ENCODE measurements around the gene ANXA10.

ANXA10 gene

GRCh38 chr4:168057412-168057811, 34.9 kb upstream of the ANXA10 start:
- Histone ChIP-seq H4K8ac (ENCODE audit: low read length) (no peak overlapping the region), H3K18ac (ENCODE audit: low read depth in 1 of 2, low read length in 2 of 2) (no peak overlapping the region), H2BK5ac (ENCODE audit: low read depth, low read length, poor library complexity, severe bottlenecking) (no peak overlapping the region), H3K4me3 (ENCODE audit: insufficient read depth in 1 of 2, low read depth in 1 of 2, low read length in 2 of 2) (no peak overlapping the region), H2AK5ac (ENCODE audit: low read length, severe bottlenecking) (no peak overlapping the region), H3K23ac (ENCODE audit: low read length in 2 of 2) (no peak overlapping the region), H3K9me3 (ENCODE audit: control insufficient read depth, low read length) (no peaks in the 10 kb centered on the region), H3K79me1 (replicated peaks; ENCODE audit: low read length, poor library complexity, severe bottlenecking) (no peaks in the 10 kb centered on the region), H3K4me2 (ENCODE audit: low read length, poor library complexity, severe bottlenecking) (no peak overlapping the region), H3K27me3 (ENCODE audit: control insufficient read depth in 1 of 2, insufficient read depth in 1 of 2, low read length in 2 of 2) (no peaks in the 10 kb centered on the region), H2BK12ac (ENCODE audit: low read length in 2 of 2) (no peak overlapping the region), H3K27ac (ENCODE audit: low read length, poor library complexity, severe bottlenecking) (no peak overlapping the region), H3K14ac (ENCODE audit: low read length in 2 of 2) (no peak overlapping the region), H3K9ac (ENCODE audit: low read length) (no peak overlapping the region), H3K36me3 (ENCODE audit: control insufficient read depth in 1 of 2, insufficient read depth in 2 of 2, low read depth in 1 of 2, low read length in 2 of 2) (no peaks in the 10 kb centered on the region), H3K4me1 (ENCODE audit: control insufficient read depth, insufficient read depth, low read depth, low read length) (no peaks in the 10 kb centered on the region), H3K4ac (ENCODE audit: low read depth in 1 of 2, low read length in 2 of 2) (no peak overlapping the region), H4K91ac (ENCODE audit: low read length) (no peak overlapping the region), H2BK120ac (ENCODE audit: low read depth, low read length) (no peak overlapping the region), H2AFZ (ENCODE audit: low read depth, low read length) (no peak overlapping the region), H2BK15ac (ENCODE audit: low read depth, poor library complexity, severe bottlenecking) (no peak overlapping the region)
- no peak for DNase-seq
- 92% methylated on average over 3 of the region's 3 CpGs for WGBS

- Histone ChIP-seq H2BK120ac (ENCODE audit: low read depth, low read length) (no peak overlapping the region), H3K27me3 (ENCODE audit: control insufficient read depth in 1 of 2, insufficient read depth in 1 of 2, low read length in 2 of 2) (no peaks in the 10 kb centered on the region), H3K4ac (ENCODE audit: low read depth in 1 of 2, low read length in 2 of 2) (no peak overlapping the region), H4K8ac (ENCODE audit: low read length) (no peak overlapping the region), H3K14ac (ENCODE audit: low read length in 2 of 2) (no peak overlapping the region), H3K27ac (ENCODE audit: low read length, poor library complexity, severe bottlenecking) (no peak overlapping the region), H3K9me3 (ENCODE audit: control insufficient read depth, low read length) (no peaks in the 10 kb centered on the region), H3K4me3 (ENCODE audit: insufficient read depth in 1 of 2, low read depth in 1 of 2, low read length in 2 of 2) (no peak overlapping the region), H2AK5ac (ENCODE audit: low read length, severe bottlenecking) (no peak overlapping the region), H3K23ac (ENCODE audit: low read length in 2 of 2) (no peak overlapping the region), H3K36me3 (ENCODE audit: control insufficient read depth in 1 of 2, insufficient read depth in 2 of 2, low read depth in 1 of 2, low read length in 2 of 2) (no peaks in the 10 kb centered on the region), H4K91ac (ENCODE audit: low read length) (no peak overlapping the region), H2AFZ (ENCODE audit: low read depth, low read length) (no peak overlapping the region), H3K4me1 (ENCODE audit: control insufficient read depth, insufficient read depth, low read depth, low read length) (no peaks in the 10 kb centered on the region), H3K9ac (ENCODE audit: low read length) (no peak overlapping the region), H3K18ac (ENCODE audit: low read depth in 1 of 2, low read length in 2 of 2) (no peak overlapping the region), H3K4me2 (ENCODE audit: low read length, poor library complexity, severe bottlenecking) (no peak overlapping the region), H3K79me1 (replicated peaks; ENCODE audit: low read length, poor library complexity, severe bottlenecking) (no peaks in the 10 kb centered on the region), H2BK5ac (ENCODE audit: low read depth, low read length, poor library complexity, severe bottlenecking) (no peak overlapping the region), H2BK12ac (ENCODE audit: low read length in 2 of 2) (no peak overlapping the region), H2BK15ac (ENCODE audit: low read depth, poor library complexity, severe bottlenecking) (no peak overlapping the region)
- no peak for DNase-seq
- 100% methylated on average over 1 of the region's 1 CpG for WGBS
Measured at GRCh38 chr4:168059251-168059650, 33.1 kb upstream of the ANXA10 start.

- no peaks in the 10 kb centered on the region for H3K9me3 ChIP-seq (ENCODE audit: control insufficient read depth, low read length)
- H2BK120ac ChIP-seq (ENCODE audit: low read depth, low read length) = no peak overlapping the region
- no peak overlapping the region for H2BK5ac ChIP-seq (ENCODE audit: low read depth, low read length, poor library complexity, severe bottlenecking)
- no peak overlapping the region for H2AFZ ChIP-seq (ENCODE audit: low read depth, low read length)
- no peaks in the 10 kb centered on the region for H3K79me1 ChIP-seq (replicated peaks; ENCODE audit: low read length, poor library complexity, severe bottlenecking)
- H3K27ac ChIP-seq (ENCODE audit: low read length, poor library complexity, severe bottlenecking) = no peak overlapping the region
- H3K4ac ChIP-seq (ENCODE audit: low read depth in 1 of 2, low read length in 2 of 2) = no peak overlapping the region
- H3K18ac ChIP-seq (ENCODE audit: low read depth in 1 of 2, low read length in 2 of 2) = no peak overlapping the region
- no peaks in the 10 kb centered on the region for H3K4me1 ChIP-seq (ENCODE audit: control insufficient read depth, insufficient read depth, low read depth, low read length)
- H3K14ac ChIP-seq (ENCODE audit: low read length in 2 of 2) = no peak overlapping the region
- H4K8ac ChIP-seq (ENCODE audit: low read length) = no peak overlapping the region
- H3K27me3 ChIP-seq (ENCODE audit: control insufficient read depth in 1 of 2, insufficient read depth in 1 of 2, low read length in 2 of 2) = no peaks in the 10 kb centered on the region
- WGBS = 100% methylated on average over 1 of the region's 4 CpGs
- no peak overlapping the region for H2BK15ac ChIP-seq (ENCODE audit: low read depth, poor library complexity, severe bottlenecking)
- no peak overlapping the region for H3K4me3 ChIP-seq (ENCODE audit: insufficient read depth in 1 of 2, low read depth in 1 of 2, low read length in 2 of 2)
- no peak overlapping the region for H3K23ac ChIP-seq (ENCODE audit: low read length in 2 of 2)
- no peak overlapping the region for H3K9ac ChIP-seq (ENCODE audit: low read length)
- no peak overlapping the region for H2BK12ac ChIP-seq (ENCODE audit: low read length in 2 of 2)
- H3K36me3 ChIP-seq (ENCODE audit: control insufficient read depth in 1 of 2, insufficient read depth in 2 of 2, low read depth in 1 of 2, low read length in 2 of 2) = no peaks in the 10 kb centered on the region
- no peak overlapping the region for H4K91ac ChIP-seq (ENCODE audit: low read length)
- H3K4me2 ChIP-seq (ENCODE audit: low read length, poor library complexity, severe bottlenecking) = no peak overlapping the region
- no peak for DNase-seq
- H2AK5ac ChIP-seq (ENCODE audit: low read length, severe bottlenecking) = no peak overlapping the region
Measured at GRCh38 chr4:168063031-168063430, 29.3 kb upstream of the ANXA10 start.

GRCh38 chr4:168070903-168071302, 21.4 kb upstream of the ANXA10 start:
- no peak overlapping the region for H3K4me2 ChIP-seq (ENCODE audit: low read length, poor library complexity, severe bottlenecking)
- H3K79me1 ChIP-seq (replicated peaks; ENCODE audit: low read length, poor library complexity, severe bottlenecking) = no peaks in the 10 kb centered on the region
- H3K9me3 ChIP-seq (ENCODE audit: control insufficient read depth, low read length) = no peaks in the 10 kb centered on the region
- H3K9ac ChIP-seq (ENCODE audit: low read length) = no peak overlapping the region
- 100% methylated on average over 1 of the region's 1 CpG for WGBS
- H2BK5ac ChIP-seq (ENCODE audit: low read depth, low read length, poor library complexity, severe bottlenecking) = no peak overlapping the region
- H3K18ac ChIP-seq (ENCODE audit: low read depth in 1 of 2, low read length in 2 of 2) = no peak overlapping the region
- no peak overlapping the region for H3K4me3 ChIP-seq (ENCODE audit: insufficient read depth in 1 of 2, low read depth in 1 of 2, low read length in 2 of 2)
- no peak for DNase-seq
- H3K27ac ChIP-seq (ENCODE audit: low read length, poor library complexity, severe bottlenecking) = no peak overlapping the region
- no peaks in the 10 kb centered on the region for H3K36me3 ChIP-seq (ENCODE audit: control insufficient read depth in 1 of 2, insufficient read depth in 2 of 2, low read depth in 1 of 2, low read length in 2 of 2)
- H2BK15ac ChIP-seq (ENCODE audit: low read depth, poor library complexity, severe bottlenecking) = no peak overlapping the region
- H4K91ac ChIP-seq (ENCODE audit: low read length) = no peak overlapping the region
- H4K8ac ChIP-seq (ENCODE audit: low read length) = no peak overlapping the region
- no peak overlapping the region for H2BK120ac ChIP-seq (ENCODE audit: low read depth, low read length)
- no peaks in the 10 kb centered on the region for H3K27me3 ChIP-seq (ENCODE audit: control insufficient read depth in 1 of 2, insufficient read depth in 1 of 2, low read length in 2 of 2)
- H3K4ac ChIP-seq (ENCODE audit: low read depth in 1 of 2, low read length in 2 of 2) = no peak overlapping the region
- H3K14ac ChIP-seq (ENCODE audit: low read length in 2 of 2) = no peak overlapping the region
- no peak overlapping the region for H2BK12ac ChIP-seq (ENCODE audit: low read length in 2 of 2)
- H3K23ac ChIP-seq (ENCODE audit: low read length in 2 of 2) = no peak overlapping the region
- no peak overlapping the region for H2AK5ac ChIP-seq (ENCODE audit: low read length, severe bottlenecking)
- H2AFZ ChIP-seq (ENCODE audit: low read depth, low read length) = no peak overlapping the region
- no peaks in the 10 kb centered on the region for H3K4me1 ChIP-seq (ENCODE audit: control insufficient read depth, insufficient read depth, low read depth, low read length)
